ENCODE results near the gene CARMIL1. TPM values are rescaled to one million over a fixed set of nuclear protein-coding genes. Genes with fewer than 3 reads are reported as not detected.
A peak's percentile ranks its signal among the peaks of the same experiment; 100 is the strongest.

The CARMIL1 gene
- total RNA-seq, 1 donor, result 38.7 TPM

GRCh38 chr6:25279748-25280343 lies 672 bp downstream of the CARMIL1 start:
- TF ChIP-seq, protein P1, sequence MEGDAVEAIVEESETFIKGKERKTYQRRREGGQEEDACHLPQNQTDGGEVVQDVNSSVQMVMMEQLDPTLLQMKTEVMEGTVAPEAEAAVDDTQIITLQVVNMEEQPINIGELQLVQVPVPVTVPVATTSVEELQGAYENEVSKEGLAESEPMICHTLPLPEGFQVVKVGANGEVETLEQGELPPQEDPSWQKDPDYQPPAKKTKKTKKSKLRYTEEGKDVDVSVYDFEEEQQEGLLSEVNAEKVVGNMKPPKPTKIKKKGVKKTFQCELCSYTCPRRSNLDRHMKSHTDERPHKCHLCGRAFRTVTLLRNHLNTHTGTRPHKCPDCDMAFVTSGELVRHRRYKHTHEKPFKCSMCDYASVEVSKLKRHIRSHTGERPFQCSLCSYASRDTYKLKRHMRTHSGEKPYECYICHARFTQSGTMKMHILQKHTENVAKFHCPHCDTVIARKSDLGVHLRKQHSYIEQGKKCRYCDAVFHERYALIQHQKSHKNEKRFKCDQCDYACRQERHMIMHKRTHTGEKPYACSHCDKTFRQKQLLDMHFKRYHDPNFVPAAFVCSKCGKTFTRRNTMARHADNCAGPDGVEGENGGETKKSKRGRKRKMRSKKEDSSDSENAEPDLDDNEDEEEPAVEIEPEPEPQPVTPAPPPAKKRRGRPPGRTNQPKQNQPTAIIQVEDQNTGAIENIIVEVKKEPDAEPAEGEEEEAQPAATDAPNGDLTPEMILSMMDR (IDR thresholded peaks at IDR 0.05; ENCODE audit: insufficient read depth, low read length), result no peak
- DNase-seq (ENCODE audit: low read depth), result peak; percentile 7
- H3K4me3 ChIP-seq (ENCODE audit: low read depth, low read length), result peak overlapping the region; percentile 98

GRCh38 chr6:25280344-25281074 lies 1.3 kb downstream of the CARMIL1 start:
- TF ChIP-seq, protein P1 (IDR thresholded peaks at IDR 0.05; ENCODE audit: insufficient read depth, low read length), result no peak
- H3K4me3 ChIP-seq (ENCODE audit: low read depth, low read length), result peak overlapping the region; percentile 98
- DNase-seq (ENCODE audit: low read depth), result peak; percentile 41

DNA sequence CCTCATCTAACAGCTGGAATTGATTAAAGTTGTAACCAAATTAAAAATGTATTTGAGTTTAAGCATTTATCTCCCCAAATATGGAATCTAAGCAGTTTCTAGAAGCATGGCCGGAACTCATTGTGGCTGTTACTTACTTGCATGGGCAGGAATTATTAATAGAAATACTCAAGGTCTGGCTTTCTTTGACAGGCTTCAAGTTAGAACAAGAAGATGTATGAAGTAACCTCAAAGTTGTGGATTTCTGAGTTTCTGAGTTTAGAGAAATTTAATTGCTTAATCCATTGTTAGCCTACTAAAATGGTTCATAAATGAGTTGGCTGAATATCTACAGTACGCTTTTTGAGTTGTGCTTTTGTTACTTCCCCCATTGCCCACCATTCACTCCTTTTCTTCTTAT lies 7.7 kb downstream of the CARMIL1 start:
- no peak overlapping the region for H3K4me3 ChIP-seq (ENCODE audit: low read depth, low read length)
- no peak for DNase-seq (ENCODE audit: low read depth)
- TF ChIP-seq, protein P1 (IDR thresholded peaks at IDR 0.05; ENCODE audit: insufficient read depth, low read length), result no peak

- TF ChIP-seq, protein P1 (IDR thresholded peaks at IDR 0.05; ENCODE audit: insufficient read depth, low read length), result no peak
- DNase-seq (ENCODE audit: low read depth), result no peak
- H3K4me3 ChIP-seq (ENCODE audit: low read depth, low read length), result no peak overlapping the region
Measured at GRCh38 chr6:25287941-25288340, 8.8 kb downstream of the CARMIL1 start.

GRCh38 chr6:25288518-25288917 lies 9.3 kb downstream of the CARMIL1 start:
- TF ChIP-seq, protein P1 (IDR thresholded peaks at IDR 0.05; ENCODE audit: insufficient read depth, low read length), result no peak
- H3K4me3 ChIP-seq (ENCODE audit: low read depth, low read length), result no peak overlapping the region
- no peak for DNase-seq (ENCODE audit: low read depth)

- peak; percentile 9 for DNase-seq (ENCODE audit: low read depth)
- no peak overlapping the region for H3K4me3 ChIP-seq (ENCODE audit: low read depth, low read length)
- TF ChIP-seq, protein P1 (IDR thresholded peaks at IDR 0.05; ENCODE audit: insufficient read depth, low read length), result no peak
Measured at GRCh38 chr6:25290306-25291060, 11.3 kb downstream of the CARMIL1 start.
